Activated CD4-positive, alpha-beta memory T cell treated with anti-CD3 and anti-CD28 coated beads, Interleukin-2, amount 10 ng/mL, durations not matched to agents 7 days and 5 days (primary cell): ENCODE measurements around the gene CNTRL. TPM values are rescaled to one million over a fixed set of nuclear protein-coding genes. Genes with fewer than 3 reads are reported as not detected.
"Not testable (repeated sequence)": the region's sequence is repeated elsewhere in the genome, so short reads cannot be mapped to it uniquely, and the experiment has no call there.

Experiments used
- CTCF ChIA-PET: fragments of 350-600 bp; sonication (Branson Sonifier 250); formaldehyde crosslinking; loops from one replicate; lab custom pipeline; 2021; ENCODE audit warnings: antibody characterized with exemption, inconsistent platforms; lab: Charles Lee
- POLR2A ChIA-PET: fragments of 350-600 bp; sonication (Branson Sonifier 250); formaldehyde crosslinking; loops from one replicate; lab custom pipeline; 2021; ENCODE audit warnings: antibody characterized with exemption; lab: Charles Lee
- DNase-seq: peaks from one replicate; pipeline ENCODE4 v3.0.0-alpha.2; 2020
- H3K27ac Mint-ChIP-seq: one replicate; pipeline ENCODE4 v1.8.0; 2021; ENCODE audit warnings: mild to moderate bottlenecking, mixed read lengths
- H3K27me3 Mint-ChIP-seq: one replicate; pipeline ENCODE4 v1.8.0; 2021; ENCODE audit warnings: mixed read lengths
- H3K36me3 Mint-ChIP-seq: one replicate; pipeline ENCODE4 v1.8.0; 2021; ENCODE audit warnings: low read depth, mixed read lengths
- H3K4me1 Mint-ChIP-seq: one replicate; pipeline ENCODE4 v1.8.0; 2021; ENCODE audit warnings: mixed read lengths
- H3K4me3 Mint-ChIP-seq: one replicate; pipeline ENCODE4 v1.8.0; 2021; ENCODE audit warnings: mild to moderate bottlenecking, mixed read lengths
- H3K9me3 Mint-ChIP-seq: one replicate; pipeline ENCODE4 v1.8.0; 2021; ENCODE audit warnings: mixed read lengths
- total RNA-seq, 2 experiments: library from RNA; stranded (reverse); gene quantifications; one replicate each; pipeline ENCODE4 v1.2.3, GENCODE V29; 2021

CNTRL gene, protein sequence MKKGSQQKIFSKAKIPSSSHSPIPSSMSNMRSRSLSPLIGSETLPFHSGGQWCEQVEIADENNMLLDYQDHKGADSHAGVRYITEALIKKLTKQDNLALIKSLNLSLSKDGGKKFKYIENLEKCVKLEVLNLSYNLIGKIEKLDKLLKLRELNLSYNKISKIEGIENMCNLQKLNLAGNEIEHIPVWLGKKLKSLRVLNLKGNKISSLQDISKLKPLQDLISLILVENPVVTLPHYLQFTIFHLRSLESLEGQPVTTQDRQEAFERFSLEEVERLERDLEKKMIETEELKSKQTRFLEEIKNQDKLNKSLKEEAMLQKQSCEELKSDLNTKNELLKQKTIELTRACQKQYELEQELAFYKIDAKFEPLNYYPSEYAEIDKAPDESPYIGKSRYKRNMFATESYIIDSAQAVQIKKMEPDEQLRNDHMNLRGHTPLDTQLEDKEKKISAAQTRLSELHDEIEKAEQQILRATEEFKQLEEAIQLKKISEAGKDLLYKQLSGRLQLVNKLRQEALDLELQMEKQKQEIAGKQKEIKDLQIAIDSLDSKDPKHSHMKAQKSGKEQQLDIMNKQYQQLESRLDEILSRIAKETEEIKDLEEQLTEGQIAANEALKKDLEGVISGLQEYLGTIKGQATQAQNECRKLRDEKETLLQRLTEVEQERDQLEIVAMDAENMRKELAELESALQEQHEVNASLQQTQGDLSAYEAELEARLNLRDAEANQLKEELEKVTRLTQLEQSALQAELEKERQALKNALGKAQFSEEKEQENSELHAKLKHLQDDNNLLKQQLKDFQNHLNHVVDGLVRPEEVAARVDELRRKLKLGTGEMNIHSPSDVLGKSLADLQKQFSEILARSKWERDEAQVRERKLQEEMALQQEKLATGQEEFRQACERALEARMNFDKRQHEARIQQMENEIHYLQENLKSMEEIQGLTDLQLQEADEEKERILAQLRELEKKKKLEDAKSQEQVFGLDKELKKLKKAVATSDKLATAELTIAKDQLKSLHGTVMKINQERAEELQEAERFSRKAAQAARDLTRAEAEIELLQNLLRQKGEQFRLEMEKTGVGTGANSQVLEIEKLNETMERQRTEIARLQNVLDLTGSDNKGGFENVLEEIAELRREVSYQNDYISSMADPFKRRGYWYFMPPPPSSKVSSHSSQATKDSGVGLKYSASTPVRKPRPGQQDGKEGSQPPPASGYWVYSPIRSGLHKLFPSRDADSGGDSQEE (N-terminal part only)
- 10 to 100 TPM; 84.1 to 86.9 TPM for total RNA-seq

DNA sequence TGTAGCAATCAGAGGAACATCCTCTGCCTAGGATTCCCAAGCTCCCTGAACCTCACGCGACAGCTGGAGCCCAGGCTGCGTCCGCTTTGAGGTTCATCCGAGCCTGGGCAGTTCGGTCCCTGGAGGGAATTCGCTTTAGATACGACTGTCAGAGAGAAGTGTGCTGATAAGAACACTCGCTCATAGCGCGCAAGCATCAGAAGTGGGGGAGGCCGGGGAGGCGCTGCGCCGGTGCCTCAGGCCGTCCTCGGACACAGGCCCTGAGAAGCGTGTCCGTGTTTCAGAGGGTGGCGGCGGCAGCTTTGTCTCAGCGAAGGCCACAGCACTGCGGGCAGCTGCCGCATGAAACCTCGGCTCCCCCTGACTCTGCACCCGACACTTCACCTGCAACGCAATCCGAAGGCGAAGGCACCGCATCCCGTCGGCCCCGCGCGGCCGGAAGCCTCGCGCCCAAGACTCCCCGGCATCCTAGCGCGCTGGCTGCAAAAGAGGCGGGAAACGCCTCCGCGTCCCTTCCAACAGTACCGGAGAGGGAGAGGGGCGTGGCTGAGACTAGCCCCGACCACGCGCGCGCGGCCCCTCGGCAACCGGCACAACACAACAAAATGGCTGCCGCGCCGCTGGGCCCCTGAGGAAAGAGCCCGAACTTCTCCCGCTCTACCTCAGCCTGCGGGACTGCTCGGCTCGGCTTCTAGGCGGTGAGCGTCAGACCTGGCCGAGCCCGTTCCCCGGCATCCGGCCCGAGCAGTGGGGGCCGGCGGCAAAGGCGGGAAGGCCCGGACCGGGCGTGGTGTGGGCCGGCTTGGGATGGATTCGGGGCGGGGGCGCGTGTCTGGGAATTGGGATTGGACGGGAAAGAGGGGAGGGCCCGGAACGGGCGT is at the start of gene CNTRL:
Gene CNTRL, plus strand, starts transcription at position 586 of the 881 bp plus-strand sequence. CDS start 13,372 bp downstream, outside the sequence.
- H3K4me3 Mint-ChIP-seq, result peak within 1 kb of the TSS; percentile 96
- no peaks in the 10 kb centered on the region for H3K27me3 Mint-ChIP-seq
- DNase-seq, result peak; percentile 93
- peaks cover 2% of the 10 kb centered on the region for H3K9me3 Mint-ChIP-seq
- H3K4me1 Mint-ChIP-seq, result peaks cover 55% of the 10 kb centered on the region
- ChIA-PET POLR2A (interaction anchor here (0.6 to 6.5 kb wide), 15 partner anchors 9 to 231 kb away, joined by 3 to 44 read pairs (median 5); partner anchors contain the start of genes PHF19 and RAB14), CTCF (interaction anchor here (0.9 to 2.3 kb wide), 3 partner anchors 15 to 137 kb away, joined by 5 to 11 read pairs (median 9); no protein-coding TSS in a partner anchor)
- H3K36me3 Mint-ChIP-seq, result peaks cover 5% of the 10 kb centered on the region
- peak within 1 kb of the TSS; percentile 91 for H3K27ac Mint-ChIP-seq

DNA sequence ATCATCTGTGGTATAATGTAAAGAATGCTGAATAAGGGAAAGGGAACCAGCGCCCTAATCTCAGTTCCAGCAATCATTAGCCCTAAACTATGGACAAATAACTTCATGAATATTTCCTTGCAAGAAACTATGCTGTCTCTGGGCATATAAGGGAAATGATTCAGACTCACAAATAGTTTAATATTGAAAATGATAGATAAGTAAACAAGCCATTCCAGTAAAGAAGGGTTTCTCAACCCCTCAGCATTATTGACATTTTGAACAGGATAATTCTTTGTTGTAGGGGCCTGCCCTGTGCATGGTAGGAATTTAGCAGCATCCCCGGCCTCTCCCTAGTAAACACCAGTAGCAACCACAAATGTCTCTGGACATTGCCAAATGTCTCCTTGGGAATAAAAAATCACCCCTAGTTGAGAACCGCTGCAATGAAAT is 48.5 kb upstream of the CNTRL start:
- H3K4me1 Mint-ChIP-seq, result no peaks in the 10 kb centered on the region
- H3K36me3 Mint-ChIP-seq, result no peaks in the 10 kb centered on the region
- no peaks in the 10 kb centered on the region for H3K27me3 Mint-ChIP-seq
- POLR2A ChIA-PET, result no interaction called here
- CTCF ChIA-PET, result no interaction called here
- DNase-seq, result no peak
- no peak overlapping the region for H3K27ac Mint-ChIP-seq
- H3K9me3 Mint-ChIP-seq, result no peaks in the 10 kb centered on the region
- no peak overlapping the region for H3K4me3 Mint-ChIP-seq

DNA sequence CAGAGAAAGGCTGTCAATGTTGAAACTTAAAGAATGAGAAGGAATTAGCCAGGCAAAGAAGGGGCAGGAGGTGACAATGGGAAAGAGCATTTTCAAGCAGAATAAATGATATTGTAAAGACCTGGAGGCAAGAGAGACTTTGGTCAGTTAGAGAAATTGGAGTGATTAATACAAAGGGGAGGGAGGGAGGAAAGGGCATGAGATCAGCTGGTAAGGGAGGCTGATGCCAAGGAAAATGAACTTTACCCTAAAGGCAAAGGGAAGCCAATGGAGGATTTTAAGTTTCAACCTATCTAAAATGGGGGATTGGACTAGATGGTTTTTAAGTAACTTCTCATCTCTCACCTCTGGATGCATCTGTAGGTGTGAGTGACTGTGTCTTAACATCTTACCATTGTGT is 48.0 kb upstream of the CNTRL start:
- ChIA-PET CTCF (no interaction called here), POLR2A (no interaction called here)
- no peaks in the 10 kb centered on the region for H3K9me3 Mint-ChIP-seq
- no peaks in the 10 kb centered on the region for H3K36me3 Mint-ChIP-seq
- H3K27me3 Mint-ChIP-seq, result no peaks in the 10 kb centered on the region
- no peak overlapping the region for H3K27ac Mint-ChIP-seq
- H3K4me1 Mint-ChIP-seq, result no peaks in the 10 kb centered on the region
- H3K4me3 Mint-ChIP-seq, result no peak overlapping the region
- DNase-seq, result no peak

DNA sequence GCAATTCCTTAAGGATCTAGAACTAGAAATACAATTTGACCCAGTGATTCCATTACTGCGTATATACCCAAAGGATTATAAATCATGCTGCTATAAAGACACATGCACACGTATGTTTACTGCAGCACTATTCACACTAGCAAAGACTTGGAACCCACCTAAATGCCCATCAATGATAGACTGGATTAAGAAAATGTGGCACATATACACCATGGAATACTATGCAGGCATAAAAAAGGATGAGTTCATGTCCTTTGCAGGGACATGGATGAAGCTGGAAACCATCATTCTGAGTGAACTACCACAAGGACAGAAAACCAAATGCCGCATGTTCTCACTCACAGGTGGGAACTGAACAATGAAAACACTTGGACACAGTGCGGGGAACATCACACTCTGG is 46.5 kb upstream of the CNTRL start:
- CTCF ChIA-PET, result interaction anchor here (1.3 to 1.8 kb wide), 2 partner anchors 30 to 47 kb away, joined by 3 to 7 read pairs; no protein-coding TSS in a partner anchor
- DNase-seq, H3K27ac Mint-ChIP-seq, H3K4me1 Mint-ChIP-seq, H3K9me3 Mint-ChIP-seq, H3K36me3 Mint-ChIP-seq, H3K27me3 Mint-ChIP-seq, POLR2A ChIA-PET, H3K4me3 Mint-ChIP-seq: not testable (repeated sequence)

DNA sequence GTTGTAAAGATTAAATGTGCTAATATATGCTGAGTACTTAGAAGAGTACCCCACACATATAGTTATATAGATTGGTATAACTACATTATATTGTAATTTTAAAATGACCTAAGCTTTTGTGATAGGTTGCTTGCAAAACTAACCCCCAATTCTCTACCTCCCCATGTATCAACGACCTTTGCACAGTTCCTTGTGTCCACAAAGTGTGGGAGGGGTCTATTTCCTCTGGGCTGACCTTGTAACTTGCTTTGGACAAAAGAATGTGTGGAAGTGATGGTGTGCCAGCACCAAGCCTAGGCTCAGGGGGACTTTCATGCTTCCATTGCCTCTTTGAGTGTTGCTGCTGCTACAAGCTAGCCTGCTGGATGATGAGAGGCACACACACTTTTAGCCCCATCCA is 45.3 kb upstream of the CNTRL start:
- ChIA-PET CTCF (interaction anchor here (1.3 to 1.8 kb wide), 3 partner anchors 28 to 48 kb away, joined by 3 to 7 read pairs (median 5); no protein-coding TSS in a partner anchor), POLR2A (no interaction called here)
- Mint-ChIP-seq H3K4me3 (no peak overlapping the region), H3K27ac (no peak overlapping the region), H3K36me3 (no peaks in the 10 kb centered on the region), H3K27me3 (no peaks in the 10 kb centered on the region), H3K9me3 (no peaks in the 10 kb centered on the region), H3K4me1 (no peaks in the 10 kb centered on the region)
- no peak for DNase-seq

DNA sequence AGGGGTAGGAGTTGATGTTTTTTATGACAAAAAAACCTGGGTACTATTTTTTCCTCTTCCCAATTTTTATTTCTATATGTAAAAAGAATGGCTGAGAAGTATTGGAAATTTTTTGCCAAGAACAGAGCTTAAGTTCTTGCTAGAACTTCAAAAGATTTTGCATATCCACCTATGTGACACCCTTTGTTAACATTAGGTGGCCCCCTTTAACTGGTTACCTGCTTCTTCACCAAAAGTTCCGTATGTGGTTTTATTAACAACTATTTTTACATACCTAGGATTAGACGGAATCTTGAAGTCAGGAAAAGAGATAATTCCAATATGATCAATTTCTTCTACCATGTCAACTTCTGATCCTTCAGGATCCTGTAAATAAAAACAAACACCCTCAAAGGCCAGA is 40.2 kb upstream of the CNTRL start:
- no peak overlapping the region for H3K4me3 Mint-ChIP-seq
- no peaks in the 10 kb centered on the region for H3K9me3 Mint-ChIP-seq
- H3K27ac Mint-ChIP-seq, result no peak overlapping the region
- peaks cover 9% of the 10 kb centered on the region for H3K4me1 Mint-ChIP-seq
- DNase-seq, result no peak
- no peaks in the 10 kb centered on the region for H3K27me3 Mint-ChIP-seq
- CTCF ChIA-PET, result interaction anchor here (1.0 to 7.4 kb wide), 2 partner anchors 10 to 27 kb away, joined by 3 to 41 read pairs; no protein-coding TSS in a partner anchor
- no peaks in the 10 kb centered on the region for H3K36me3 Mint-ChIP-seq
- POLR2A ChIA-PET, result no interaction called here

DNA sequence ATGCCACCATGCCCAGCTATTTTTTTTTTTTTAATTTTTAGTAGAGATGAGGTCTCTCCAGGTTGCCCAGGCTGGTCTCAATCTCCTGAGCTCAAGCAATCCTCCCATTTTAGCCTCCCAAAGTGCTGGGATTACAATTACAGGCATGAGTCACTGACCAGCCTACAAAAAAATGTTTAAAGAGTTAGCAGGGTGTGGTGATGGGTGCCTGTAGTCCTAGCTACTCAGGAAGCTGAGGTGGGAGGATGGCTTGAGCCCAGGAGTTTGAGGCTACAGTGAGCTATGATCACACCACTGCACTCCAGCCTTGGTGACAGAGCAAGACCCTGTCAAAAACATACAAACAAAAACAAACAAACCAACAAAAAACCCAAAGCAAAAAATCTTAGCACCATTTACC is 39.0 kb upstream of the CNTRL start:
- POLR2A ChIA-PET, H3K36me3 Mint-ChIP-seq, H3K27me3 Mint-ChIP-seq, H3K4me3 Mint-ChIP-seq, H3K4me1 Mint-ChIP-seq, H3K27ac Mint-ChIP-seq, H3K9me3 Mint-ChIP-seq: not testable (repeated sequence)
- CTCF ChIA-PET, result interaction anchor here (0.5 to 7.4 kb wide), 7 partner anchors 11 to 305 kb away, joined by 3 to 41 read pairs (median 4); no protein-coding TSS in a partner anchor
- DNase-seq, result peak; percentile 24

DNA sequence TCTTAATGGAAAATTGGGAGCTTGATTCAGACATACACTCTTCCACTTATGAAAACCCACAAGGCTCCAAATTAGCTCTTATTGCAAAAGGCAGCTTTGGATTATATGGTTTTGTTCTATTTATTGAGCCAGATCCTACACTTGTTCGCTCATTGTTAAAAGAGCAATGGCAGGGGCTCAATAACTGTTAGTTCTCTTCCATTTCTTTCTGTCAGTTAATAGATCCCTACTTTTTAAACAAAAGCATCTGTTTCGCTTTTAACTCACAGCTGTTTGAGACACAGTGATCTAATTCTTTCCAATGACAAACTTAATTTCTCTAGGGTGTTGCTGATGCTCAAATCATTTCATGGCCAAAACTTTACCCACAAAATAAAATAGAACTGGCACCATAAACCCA is 36.4 kb upstream of the CNTRL start:
- Mint-ChIP-seq H3K4me1 (peaks cover 9% of the 10 kb centered on the region), H3K4me3 (no peak overlapping the region), H3K36me3 (no peaks in the 10 kb centered on the region), H3K27me3 (no peaks in the 10 kb centered on the region), H3K27ac (no peak overlapping the region), H3K9me3 (no peaks in the 10 kb centered on the region)
- DNase-seq, result no peak
- ChIA-PET CTCF (interaction anchor here (1.2 to 7.4 kb wide), 2 partner anchors 23 to 384 kb away, joined by 3 to 41 read pairs; no protein-coding TSS in a partner anchor), POLR2A (no interaction called here)

DNA sequence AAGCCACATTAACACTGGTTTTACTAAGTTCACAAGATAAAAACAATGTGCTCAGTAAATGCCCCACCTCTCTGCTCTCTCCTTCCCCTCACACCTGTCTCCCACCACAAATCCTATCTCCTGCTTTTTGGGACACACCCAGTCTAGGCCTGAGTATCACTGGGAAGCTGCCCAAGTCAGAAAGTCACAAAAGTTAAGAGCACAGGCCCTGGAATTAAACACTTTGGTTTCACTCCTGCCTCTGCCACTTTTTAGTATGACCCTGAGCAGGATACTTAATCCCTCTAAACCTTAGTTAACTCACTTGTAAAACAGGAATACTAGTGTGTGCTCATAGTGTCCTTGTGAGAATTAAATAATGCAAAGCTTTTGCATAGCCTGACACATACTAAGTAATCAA is 36.0 kb upstream of the CNTRL start:
- Mint-ChIP-seq H3K4me1 (peaks cover 9% of the 10 kb centered on the region), H3K4me3 (no peak overlapping the region), H3K27ac (no peak overlapping the region), H3K36me3 (no peaks in the 10 kb centered on the region), H3K27me3 (no peaks in the 10 kb centered on the region), H3K9me3 (no peaks in the 10 kb centered on the region)
- DNase-seq, result no peak
- ChIA-PET CTCF (interaction anchor here (1.2 to 7.4 kb wide), 2 partner anchors 22 to 385 kb away, joined by 3 to 41 read pairs; no protein-coding TSS in a partner anchor), POLR2A (no interaction called here)

DNA sequence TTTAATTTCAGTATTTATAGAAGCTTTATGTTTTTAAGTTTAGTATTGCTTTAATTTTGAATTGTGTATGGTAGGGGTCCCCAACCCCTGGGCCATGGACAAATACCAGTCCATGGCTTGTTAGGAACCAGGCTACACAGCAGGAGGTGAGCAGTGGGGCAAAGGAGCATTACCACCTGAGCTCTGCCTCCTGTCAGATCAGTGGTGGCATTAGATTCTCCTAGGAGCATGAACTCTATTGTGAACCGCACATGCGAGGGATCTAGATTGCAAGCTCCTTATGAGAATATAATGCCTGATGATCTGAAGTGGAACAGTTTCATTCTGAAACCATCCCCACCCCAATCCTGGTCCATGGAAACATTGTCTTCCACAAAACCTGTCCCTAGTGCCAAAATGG is 26.6 kb upstream of the CNTRL start:
- no peaks in the 10 kb centered on the region for H3K27me3 Mint-ChIP-seq
- no peak overlapping the region for H3K4me3 Mint-ChIP-seq
- no peaks in the 10 kb centered on the region for H3K9me3 Mint-ChIP-seq
- H3K36me3 Mint-ChIP-seq, result no peaks in the 10 kb centered on the region
- POLR2A ChIA-PET, result no interaction called here
- no peak overlapping the region for H3K27ac Mint-ChIP-seq
- CTCF ChIA-PET, result interaction anchor here (5.5 kb wide), 1 partner anchor 13 kb away, joined by 32 read pairs; no protein-coding TSS in a partner anchor
- no peaks in the 10 kb centered on the region for H3K4me1 Mint-ChIP-seq
- DNase-seq, result no peak

DNA sequence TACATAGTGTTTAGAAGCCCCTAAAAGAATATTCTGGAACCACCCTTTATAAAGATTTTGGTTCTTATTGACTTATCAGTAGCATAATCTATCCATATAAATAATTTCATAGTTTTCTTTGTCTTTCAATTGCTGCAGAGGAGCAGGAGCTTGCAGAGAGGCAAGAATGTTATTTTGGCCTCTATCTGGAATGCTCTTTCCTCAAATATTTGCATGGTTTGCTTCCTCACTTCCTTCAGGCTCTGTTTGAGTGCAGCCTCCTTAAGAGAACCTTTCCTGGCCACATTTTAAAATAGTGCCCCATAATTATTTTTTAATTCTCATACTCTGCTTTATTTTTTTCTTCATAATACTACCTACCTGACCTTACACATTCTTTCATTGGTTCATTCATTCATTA is 26.1 kb upstream of the CNTRL start:
- POLR2A ChIA-PET, result no interaction called here
- H3K9me3 Mint-ChIP-seq, result no peaks in the 10 kb centered on the region
- CTCF ChIA-PET, result interaction anchor here (1.8 to 5.5 kb wide), 2 partner anchors 12 to 23 kb away, joined by 4 to 32 read pairs; no protein-coding TSS in a partner anchor
- H3K27me3 Mint-ChIP-seq, result no peaks in the 10 kb centered on the region
- no peak for DNase-seq
- H3K27ac Mint-ChIP-seq, result no peak overlapping the region
- no peaks in the 10 kb centered on the region for H3K36me3 Mint-ChIP-seq
- H3K4me1 Mint-ChIP-seq, result no peaks in the 10 kb centered on the region
- no peak overlapping the region for H3K4me3 Mint-ChIP-seq
